CD4-positive, alpha-beta T cell (primary cell): ENCODE results near the gene YDJC. TPM values are rescaled to one million over a fixed set of nuclear protein-coding genes. Genes with fewer than 3 reads are reported as not detected.
A peak's percentile ranks its signal among the peaks of the same experiment; 100 is the strongest.
"Not testable (repeated sequence)": the region's sequence is repeated elsewhere in the genome, so short reads cannot be mapped to it uniquely, and the experiment has no call there.

Source experiments
- ATAC-seq: fragments of 200-7000 bp; cut with Tn5 transposase; one replicate; pipeline ENCODE4 v1.10.0; 2022; ENCODE audit warnings: mild to moderate bottlenecking; ENCODE audit not compliant: poor library complexity
- CTCF ChIA-PET: fragments of 350-600 bp; sonication (Branson Sonifier 250); formaldehyde crosslinking; loops from one replicate; lab custom pipeline; 2021; ENCODE audit warnings: antibody characterized with exemption, inconsistent platforms; lab: Charles Lee
- POLR2A ChIA-PET: fragments of 350-600 bp; sonication (Branson Sonifier 250); formaldehyde crosslinking; loops from one replicate; lab custom pipeline; 2021; ENCODE audit warnings: antibody characterized with exemption, inconsistent platforms; lab: Charles Lee
- DNase-seq, 14 experiments: peaks; one replicate each; pipeline ENCODE4 v3.0.0-alpha.2; 2013 to 2020; ENCODE audit warnings: mixed read lengths in 2 of 14
- H3K27ac ChIP-seq, 2 donors: one replicate each; pipeline versions ENCODE4 v1.5.1 to v1.7.0; 2013; ENCODE audit warnings: low read length in 2 of 2, low read depth in 1 of 2, mild to moderate bottlenecking in 1 of 2
- H3K27me3 ChIP-seq, 2 experiments: 1 replicate in 1 of 2; 2 replicates in 1 of 2; pipeline versions ENCODE4 v1.6.1 to v1.7.0; 2013; ENCODE audit warnings: low read length in 2 of 2, control low read depth in 1 of 2, mild to moderate bottlenecking in 1 of 2, moderate library complexity in 1 of 2; ENCODE audit not compliant: insufficient read depth in 2 of 2, control insufficient read depth in 1 of 2
- H3K36me3 ChIP-seq: one replicate; pipeline ENCODE4 v1.6.1; 2013; ENCODE audit warnings: low read length, control low read depth; ENCODE audit not compliant: insufficient read depth
- H3K4me1 ChIP-seq: one replicate; pipeline ENCODE4 v1.6.1; 2013; ENCODE audit warnings: low read length, control low read depth; ENCODE audit not compliant: insufficient read depth
- H3K4me3 ChIP-seq: one replicate; pipeline ENCODE4 v1.5.1; 2013; ENCODE audit warnings: mild to moderate bottlenecking, low read length, moderate library complexity
- H3K9me3 ChIP-seq, 2 experiments: 1 replicate in 1 of 2; 2 replicates in 1 of 2; pipeline versions ENCODE4 v1.6.1 to v1.7.0; 2013; ENCODE audit warnings: low read length in 2 of 2, mild to moderate bottlenecking in 2 of 2, control low read depth in 1 of 2, moderate library complexity in 1 of 2; ENCODE audit not compliant: control insufficient read depth in 1 of 2, insufficient read depth in 1 of 2
- H3K27ac Mint-ChIP-seq: one replicate; pipeline ENCODE4 v1.8.0; 2020; ENCODE audit warnings: mixed read lengths
- H3K27me3 Mint-ChIP-seq: one replicate; pipeline ENCODE4 v1.8.0; 2021; ENCODE audit warnings: mixed read lengths
- H3K36me3 Mint-ChIP-seq: one replicate; pipeline ENCODE4 v1.8.0; 2021; ENCODE audit warnings: low read depth, mixed read lengths
- H3K4me1 Mint-ChIP-seq: one replicate; pipeline ENCODE4 v1.8.0; 2021; ENCODE audit warnings: low read depth, mixed read lengths
- H3K4me3 Mint-ChIP-seq: one replicate; pipeline ENCODE4 v1.8.0; 2020; ENCODE audit warnings: mild to moderate bottlenecking, mixed read lengths
- H3K9me3 Mint-ChIP-seq: one replicate; pipeline ENCODE4 v1.8.0; 2020; ENCODE audit warnings: mixed read lengths
- CTCF ChIP-seq: fragments of 200-600 bp; IDR thresholded peaks from one replicate; pipeline ENCODE4 v1.8.0; 2022; ENCODE audit warnings: antibody characterized with exemption, mild to moderate bottlenecking
- intact Hi-C, 2 experiments: fragments of 100-400 bp; cut with DNase I in 1 of 2; cut with micrococcal nuclease in 1 of 2; formaldehyde crosslinking; loops; one replicate each; pipeline versions ENCODE4 v1.15.1 to v1.9.0; 2023 to 2025; cut with DNase I, micrococcal nuclease
- total RNA-seq, 174 experiments: library from RNA in 2 of 174; stranded (reverse) in 2 of 174; gene quantifications; one replicate each; pipeline ENCODE4 v1.2.3 and lab custom pipeline; 2021 to 2026

YDJC gene
- total RNA-seq, 2 experiments from 2014 or later, result 23.9 to 25.2 TPM

DNA sequence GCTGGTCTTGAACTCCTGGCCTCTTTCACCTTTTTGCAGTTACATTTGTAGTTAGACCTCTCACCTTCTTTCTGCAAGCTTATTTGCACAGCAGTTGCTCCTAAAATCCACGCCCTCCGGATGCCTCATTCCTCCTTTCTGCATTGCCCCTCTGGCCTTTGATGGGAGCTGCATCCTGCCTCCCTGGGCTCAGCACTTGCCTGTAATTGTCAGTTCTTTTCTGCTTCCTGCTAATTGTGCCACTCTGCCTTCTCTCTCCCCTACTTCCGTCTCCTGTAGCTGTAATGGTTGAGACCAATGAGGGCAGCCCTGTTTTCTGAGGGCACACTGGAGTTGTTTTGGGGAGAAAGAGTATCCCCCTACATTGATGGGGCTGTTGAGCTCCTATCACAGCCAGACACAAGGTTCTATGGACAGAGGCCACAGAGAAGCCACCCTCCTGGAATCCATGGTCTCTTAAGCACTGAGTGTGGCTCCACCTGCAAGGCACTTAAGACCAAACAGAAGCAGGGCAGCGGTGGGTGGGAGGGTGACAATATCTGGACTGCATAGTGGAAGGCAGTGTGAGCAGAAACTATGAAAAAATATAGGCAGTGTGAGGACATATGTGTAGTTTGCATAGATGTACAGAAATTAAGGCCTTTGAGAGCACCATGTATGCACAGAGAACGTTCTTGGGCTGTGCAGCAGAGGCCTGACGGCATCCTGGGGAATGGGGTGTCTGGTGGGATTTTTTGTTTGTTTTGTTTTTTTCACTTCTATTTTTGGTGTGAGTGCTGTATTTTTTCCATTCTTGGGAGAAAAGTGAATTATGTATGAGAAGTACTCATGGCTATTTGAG lies 30.5 kb downstream of the YDJC start:
- Histone ChIP-seq H3K4me1 (peaks cover 16% of the 10 kb centered on the region), H3K4me3 (no peak overlapping the region), H3K27me3 (no peaks in the 10 kb centered on the region), H3K9me3 (no peaks in the 10 kb centered on the region), H3K27ac (no peak overlapping the region), H3K36me3 (peaks cover 32% of the 10 kb centered on the region)
- Mint-ChIP-seq H3K27ac (peak overlapping the region; percentile 34), H3K36me3 (peaks cover 48% of the 10 kb centered on the region), H3K9me3 (no peaks in the 10 kb centered on the region), H3K4me3 (no peak overlapping the region), H3K4me1 (peaks cover 43% of the 10 kb centered on the region), H3K27me3 (no peaks in the 10 kb centered on the region)
- POLR2A ChIA-PET, result no interaction called here
- TF ChIP-seq CTCF, result no peak
- intact Hi-C loops, result no loop called here
- no peak for ATAC-seq
- CTCF ChIA-PET, result no interaction called here
- no peak for DNase-seq

DNA sequence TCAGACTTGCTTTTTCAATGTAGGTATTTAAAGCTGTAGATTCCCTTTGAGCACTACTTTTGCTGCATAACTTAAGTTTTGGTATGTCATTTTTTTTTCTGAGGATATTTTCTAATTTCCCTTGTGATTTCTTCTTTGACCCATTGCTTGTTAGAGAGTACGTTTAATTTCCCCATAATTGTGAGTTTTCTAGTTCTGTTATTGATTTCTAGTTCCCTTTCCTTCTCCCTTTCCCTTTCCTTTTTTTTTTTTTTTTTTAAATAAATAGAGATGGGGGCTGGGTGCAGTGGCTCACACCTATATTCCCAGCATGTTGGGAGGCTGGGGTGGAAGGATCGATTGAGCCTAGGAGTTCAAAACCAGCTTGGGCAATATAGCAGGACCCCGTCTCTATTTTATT lies 31.5 kb downstream of the YDJC start:
- ATAC-seq, result no peak
- Histone ChIP-seq H3K4me1 (peaks cover 21% of the 10 kb centered on the region), H3K27ac (no peak overlapping the region), H3K4me3 (no peak overlapping the region), H3K9me3 (no peaks in the 10 kb centered on the region), H3K36me3 (peaks cover 42% of the 10 kb centered on the region), H3K27me3 (no peaks in the 10 kb centered on the region)
- TF ChIP-seq CTCF, result no peak
- Mint-ChIP-seq H3K4me1 (peaks cover 52% of the 10 kb centered on the region), H3K36me3 (peaks cover 57% of the 10 kb centered on the region), H3K27ac (peak overlapping the region; percentile 32), H3K27me3 (no peaks in the 10 kb centered on the region), H3K9me3 (no peaks in the 10 kb centered on the region), H3K4me3 (no peak overlapping the region)
- CTCF ChIA-PET, result interaction anchor here (1.2 kb wide), 1 partner anchor 45 kb away, joined by 4 read pairs; no protein-coding TSS in a partner anchor
- POLR2A ChIA-PET, result no interaction called here
- DNase-seq, result no peak
- intact Hi-C loops, result no loop called here

- H3K27me3 ChIP-seq, H3K27ac Mint-ChIP-seq, H3K9me3 Mint-ChIP-seq, intact Hi-C loops, H3K4me3 Mint-ChIP-seq, H3K9me3 ChIP-seq, CTCF ChIA-PET, H3K4me3 ChIP-seq, H3K27me3 Mint-ChIP-seq, DNase-seq, ATAC-seq, H3K27ac ChIP-seq: not testable (repeated sequence)
- peaks cover 65% of the 10 kb centered on the region for H3K36me3 Mint-ChIP-seq
- H3K4me1 ChIP-seq, result peaks cover 21% of the 10 kb centered on the region
- peaks cover 56% of the 10 kb centered on the region for H3K4me1 Mint-ChIP-seq
- POLR2A ChIA-PET, result interaction anchor here (1.2 kb wide), 1 partner anchor 33 kb away, joined by 3 read pairs; the partner anchor contains the start of gene YDJC
- peaks cover 53% of the 10 kb centered on the region for H3K36me3 ChIP-seq
Observed at GRCh38 chr22:21596356-21597135, 33.3 kb downstream of the YDJC start.
